ENCODE measurements around the gene GALNT9.

- TF ChIP-seq ELF4 (IDR thresholded peaks at IDR 0.05) (no peak), ZNF384 (IDR thresholded peaks at IDR 0.05) (no peak), LEF1 (IDR thresholded peaks at IDR 0.05; ENCODE audit: borderline replicate concordance) (no peak), CTBP1 (IDR thresholded peaks at IDR 0.05; ENCODE audit: borderline replicate concordance) (no peak), TARDBP (IDR thresholded peaks at IDR 0.05) (no peak), SUZ12 (IDR thresholded peaks at IDR 0.05) (no peak), HDGF (IDR thresholded peaks at IDR 0.05; ENCODE audit: borderline replicate concordance) (no peak), FOXM1 (IDR thresholded peaks at IDR 0.05; ENCODE audit: borderline replicate concordance) (no peak), BHLHE40 (IDR thresholded peaks at IDR 0.05; ENCODE audit: borderline replicate concordance) (no peak), ARNT (IDR thresholded peaks at IDR 0.05) (no peak), FOXA1 (IDR thresholded peaks at IDR 0.05) (no peak)
- TF ChIP-seq, protein P1, sequence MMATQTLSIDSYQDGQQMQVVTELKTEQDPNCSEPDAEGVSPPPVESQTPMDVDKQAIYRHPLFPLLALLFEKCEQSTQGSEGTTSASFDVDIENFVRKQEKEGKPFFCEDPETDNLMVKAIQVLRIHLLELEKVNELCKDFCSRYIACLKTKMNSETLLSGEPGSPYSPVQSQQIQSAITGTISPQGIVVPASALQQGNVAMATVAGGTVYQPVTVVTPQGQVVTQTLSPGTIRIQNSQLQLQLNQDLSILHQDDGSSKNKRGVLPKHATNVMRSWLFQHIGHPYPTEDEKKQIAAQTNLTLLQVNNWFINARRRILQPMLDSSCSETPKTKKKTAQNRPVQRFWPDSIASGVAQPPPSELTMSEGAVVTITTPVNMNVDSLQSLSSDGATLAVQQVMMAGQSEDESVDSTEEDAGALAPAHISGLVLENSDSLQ (IDR thresholded peaks at IDR 0.05), result no peak
These were observed 21.2 kb downstream of the GALNT9 start for GRCh38 chr12:132307976-132308852.

All from HEK293T (cell line).